Bladder microvascular endothelial cell (primary cell): ENCODE results near the gene B4GALT4. TPM values are rescaled to one million over a fixed set of nuclear protein-coding genes. Genes with fewer than 3 reads are reported as not detected.

Experiments
- total RNA-seq: library from RNA; depleted of rRNA; stranded (reverse); fragments of >200 nt; gene quantifications from 2 replicates; pipeline ENCODE4 v1.2.3, GENCODE V29; 2014

Gene B4GALT4
- total RNA-seq = 3.9 and 5.8 TPM in 2 replicates

DNA sequence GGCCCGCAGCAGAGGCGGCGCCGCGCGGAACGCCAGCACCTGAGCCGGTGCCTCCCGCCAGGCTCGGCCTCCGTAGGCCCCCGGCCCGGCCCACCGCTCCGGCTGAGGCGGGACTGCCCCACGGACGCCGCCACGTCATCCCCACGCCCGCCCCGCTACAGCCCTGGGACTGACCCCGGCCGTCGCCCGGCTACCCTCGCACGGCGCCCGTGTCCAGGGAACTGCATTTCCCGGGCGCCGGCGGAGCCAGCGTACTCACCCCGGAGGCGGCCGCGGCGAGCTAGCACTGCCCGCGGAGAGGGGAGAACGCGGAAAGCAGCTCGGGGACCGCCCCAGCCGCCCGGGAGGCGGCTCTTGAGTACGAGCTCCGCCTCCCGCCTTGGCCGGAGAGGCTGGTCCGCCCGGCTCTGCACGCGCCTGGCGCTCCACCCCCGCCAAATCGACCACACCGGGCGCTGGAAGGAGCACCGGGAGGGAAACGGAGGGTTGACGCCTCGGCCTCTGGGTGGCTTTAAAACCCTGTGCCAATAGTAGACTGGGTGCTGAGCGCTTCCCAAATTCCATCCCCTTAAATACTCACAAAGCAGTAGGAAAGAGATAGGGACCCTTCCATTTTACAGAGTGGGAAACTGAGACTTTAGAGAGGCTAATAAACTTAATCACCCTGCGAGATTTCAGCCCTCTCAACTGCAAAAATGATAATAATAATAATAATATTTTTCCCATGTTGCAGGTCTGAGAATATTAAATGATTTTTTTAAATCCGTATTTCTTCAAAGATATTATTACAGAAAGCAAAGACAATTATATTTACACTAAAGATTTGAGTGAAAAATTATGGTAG lies at the start of gene B4GALT4:
B4GALT4 (minus strand) TSS at position 288 of the 844 bp plus-strand sequence. CDS start 10,779 bp downstream, outside the sequence.

GRCh38 chr3:119173325-119173724 lies 67.4 kb downstream of the B4GALT4 start, which contains the start of gene UPK1B:
Gene UPK1B, plus strand, starts transcription at chr3:119173598. Its CDS starts 13,144 bp downstream, at chr3:119186742.

Other genes starting within 250 kb of the B4GALT4 start
- 0.13 TPM in 1 of 2 replicates, not detected in the other for gene IGSF11, start 206.0 kb downstream of the B4GALT4 start, total RNA-seq
- gene TEX55, start 94.7 kb downstream of the B4GALT4 start, total RNA-seq = not detected in 2 replicates
- 0.16 TPM in 1 of 2 replicates, not detected in the other for gene UPK1B, start 67.3 kb downstream of the B4GALT4 start, total RNA-seq
- gene ARHGAP31, start 53.5 kb upstream of the B4GALT4 start, total RNA-seq = 24.3 and 42.5 TPM in 2 replicates
- 22.2 and 53.9 TPM in 2 replicates for gene TMEM39A, start 222.7 kb upstream of the B4GALT4 start, total RNA-seq
- gene POGLUT1, start 228.1 kb upstream of the B4GALT4 start, total RNA-seq = 9.6 and 29.3 TPM in 2 replicates